KG1 (cell line): Measurements from ENCODE around the gene GCK.

ENCODE experiments used
- DNase-seq: peaks from one replicate; lab custom pipeline; 2025; lab: John Stamatoyannopoulos, UW

Gene GCK

GRCh38 chr7:44116789-44117666, 72.2 kb downstream of the GCK start:
- DNase-seq: no peak

- no peak for DNase-seq
Measured at GRCh38 chr7:44116087-44116788, 73.0 kb downstream of the GCK start.

GRCh38 chr7:44114586-44115310, 74.5 kb downstream of the GCK start:
- no peak for DNase-seq

GRCh38 chr7:44113764-44114354, 75.4 kb downstream of the GCK start:
- no peak for DNase-seq

GRCh38 chr7:44112997-44113763, 76.1 kb downstream of the GCK start:
- DNase-seq: no peak

- DNase-seq: no peak
Measured at GRCh38 chr7:44112231-44112996, 76.8 kb downstream of the GCK start.

- no peak for DNase-seq
Measured at GRCh38 chr7:44111761-44112160, 77.5 kb downstream of the GCK start.

GRCh38 chr7:44110719-44111635, 78.3 kb downstream of the GCK start:
- DNase-seq: no peak

- no peak for DNase-seq
Measured at GRCh38 chr7:44109991-44110390, 79.2 kb downstream of the GCK start.

GRCh38 chr7:44108768-44109750, 80.2 kb downstream of the GCK start:
- DNase-seq: no peak

- DNase-seq: no peak
Measured at GRCh38 chr7:44107961-44108767, 81.1 kb downstream of the GCK start.

GRCh38 chr7:44107116-44107960, 81.9 kb downstream of the GCK start:
- DNase-seq: no peak

GRCh38 chr7:44106311-44107065, 82.8 kb downstream of the GCK start:
- no peak for DNase-seq

- DNase-seq: no peak
Measured at GRCh38 chr7:44105832-44106231, 83.4 kb downstream of the GCK start.

- no peak for DNase-seq
Measured at GRCh38 chr7:44104860-44105771, 84.1 kb downstream of the GCK start.
